ENCODE results near the gene CPNE4. TPM values are rescaled to one million over a fixed set of nuclear protein-coding genes. Genes with fewer than 3 reads are reported as not detected.

Gene CPNE4
- total RNA-seq, 1 experiment from 2014 or later, result 1.9 TPM

DNA sequence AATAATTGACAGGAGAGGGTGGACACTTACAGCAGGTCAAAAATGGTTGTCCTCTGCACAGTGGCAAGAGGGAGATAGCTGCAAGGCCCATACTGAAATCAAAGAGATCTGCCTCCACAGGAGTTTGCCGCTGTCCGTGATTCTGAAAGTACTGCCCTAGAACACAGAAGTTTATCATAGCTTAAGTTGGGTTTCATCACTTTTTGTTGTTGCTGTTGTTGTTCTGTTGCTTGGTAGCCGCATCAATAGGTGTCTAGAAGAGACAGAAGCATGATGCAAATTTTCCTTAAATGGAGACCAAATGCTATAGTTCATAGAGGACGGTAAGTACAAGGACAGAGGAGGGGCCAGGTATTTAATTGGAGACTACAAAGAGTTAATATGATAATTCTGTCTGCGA lies 412.1 kb downstream of the CPNE4 start:
- no peak overlapping the region for H3K4me2 ChIP-seq (ENCODE audit: insufficient read depth, insufficient read length, low read length)
- no peak overlapping the region for H2BK12ac ChIP-seq (ENCODE audit: insufficient read length, low read depth, low read length)

More for the DNA sequence above, 412.1 kb downstream of the CPNE4 start:
- no peaks in the 10 kb centered on the region; a peak in 1 of 5 replicates for H3K9me3 Mint-ChIP-seq
- Histone ChIP-seq H4K5ac (ENCODE audit: insufficient read length, low read depth, low read length) (no peak overlapping the region), H2BK5ac (ENCODE audit: insufficient read length, low read length) (no peak overlapping the region), H2BK120ac (ENCODE audit: low read depth, low read length, poor library complexity, severe bottlenecking) (no peak overlapping the region), H3K18ac (ENCODE audit: insufficient read length, low read depth, low read length) (no peak overlapping the region), H3T11ph (ENCODE audit: low read length) (no peak overlapping the region), H3K4ac (ENCODE audit: low read depth, low read length) (no peak overlapping the region), H3K79me1 (ENCODE audit: insufficient read depth, low read depth, low read length, poor library complexity, severe bottlenecking) (no peaks in the 10 kb centered on the region), H3K56ac (ENCODE audit: insufficient read length, low read depth, low read length) (no peak overlapping the region), H2BK15ac (ENCODE audit: low read depth, low read length) (no peak overlapping the region), H2BK20ac (ENCODE audit: low read depth, low read length, poor library complexity, severe bottlenecking) (no peak overlapping the region), H3K27me3 (ENCODE audit: insufficient read depth, low read length) (no peaks in the 10 kb centered on the region), H3K14ac (ENCODE audit: insufficient read depth, low read length) (no peak overlapping the region), H4K8ac (replicated peaks; ENCODE audit: insufficient read length, low read depth, low read length) (no peak overlapping the region), H3K9me3 (ENCODE audit: control insufficient read depth, low read depth, low read length) (no peaks in the 10 kb centered on the region), H4K91ac (ENCODE audit: insufficient read length, low read depth, low read length) (no peak overlapping the region), H3K23me2 (ENCODE audit: insufficient read length, low read depth, low read length, poor library complexity, severe bottlenecking) (no peaks in the 10 kb centered on the region), H3K9ac (ENCODE audit: extremely low read depth, insufficient read length, low read length) (no peak overlapping the region), H3K4me1 (ENCODE audit: insufficient read depth, low read length) (no peaks in the 10 kb centered on the region), H3K79me2 (ENCODE audit: insufficient read depth, low read length) (no peaks in the 10 kb centered on the region), H2AFZ (ENCODE audit: low read length) (no peak overlapping the region), H4K20me1 (ENCODE audit: control insufficient read depth, insufficient read depth, insufficient read length) (no peaks in the 10 kb centered on the region), H2AK5ac (ENCODE audit: insufficient read length, low read length) (no peak overlapping the region), H3K27ac (ENCODE audit: insufficient read length, low read depth, low read length) (no peak overlapping the region), H3K23ac (ENCODE audit: insufficient read length, low read depth, low read length) (no peak overlapping the region)
- H3K36me3 Mint-ChIP-seq (ENCODE audit: insufficient read depth in 1 of 3, low read depth in 3 of 3), result no peaks in the 10 kb centered on the region
- no peak for DNase-seq
- peaks cover 2% of the 10 kb centered on the region; the same call in 1 of the 2 replicates for H3K27me3 Mint-ChIP-seq (ENCODE audit: low read depth)
- no peak overlapping the region for H3K27ac Mint-ChIP-seq
- H3K4me3 Mint-ChIP-seq, result no peak overlapping the region
- TF ChIP-seq, protein P1, sequence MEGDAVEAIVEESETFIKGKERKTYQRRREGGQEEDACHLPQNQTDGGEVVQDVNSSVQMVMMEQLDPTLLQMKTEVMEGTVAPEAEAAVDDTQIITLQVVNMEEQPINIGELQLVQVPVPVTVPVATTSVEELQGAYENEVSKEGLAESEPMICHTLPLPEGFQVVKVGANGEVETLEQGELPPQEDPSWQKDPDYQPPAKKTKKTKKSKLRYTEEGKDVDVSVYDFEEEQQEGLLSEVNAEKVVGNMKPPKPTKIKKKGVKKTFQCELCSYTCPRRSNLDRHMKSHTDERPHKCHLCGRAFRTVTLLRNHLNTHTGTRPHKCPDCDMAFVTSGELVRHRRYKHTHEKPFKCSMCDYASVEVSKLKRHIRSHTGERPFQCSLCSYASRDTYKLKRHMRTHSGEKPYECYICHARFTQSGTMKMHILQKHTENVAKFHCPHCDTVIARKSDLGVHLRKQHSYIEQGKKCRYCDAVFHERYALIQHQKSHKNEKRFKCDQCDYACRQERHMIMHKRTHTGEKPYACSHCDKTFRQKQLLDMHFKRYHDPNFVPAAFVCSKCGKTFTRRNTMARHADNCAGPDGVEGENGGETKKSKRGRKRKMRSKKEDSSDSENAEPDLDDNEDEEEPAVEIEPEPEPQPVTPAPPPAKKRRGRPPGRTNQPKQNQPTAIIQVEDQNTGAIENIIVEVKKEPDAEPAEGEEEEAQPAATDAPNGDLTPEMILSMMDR (conservative IDR thresholded peaks at IDR 0.05), result no peak
- peaks cover 17 to 20% of the 10 kb centered on the region in 2 experiments for H3K4me1 Mint-ChIP-seq
- no CpG with 5 or more reads among the region's 5 CpGs for WGBS (ENCODE audit: extremely low coverage, insufficient read length, low lambda C conversion rate)
